Right ventricle myocardium superior (tissue), 1 donor: Measurements from ENCODE around the gene EFEMP2. TPM values are rescaled to one million over a fixed set of nuclear protein-coding genes. Genes with fewer than 3 reads are reported as not detected.

ENCODE experiments used
- ATAC-seq: fragments of 200-7000 bp; cut with Tn5 transposase; one replicate; pipeline ENCODE4 v1.9.1; 2020; ENCODE audit warnings: mild to moderate bottlenecking; ENCODE audit not compliant: poor library complexity
- DNase-seq: peaks from one replicate; pipeline ENCODE4 v3.0.0-alpha.2; 2020
- intact Hi-C: fragments of 100-400 bp; cut with DNase I; formaldehyde crosslinking; loops from one replicate; pipeline ENCODE4 v1.11.2; 2022
- long read RNA-seq: library from polyadenylated mRNA; unstranded; transcript quantifications from one replicate; pipeline ENCODE4 v2.0.0, GENCODE V29; 2021
- total RNA-seq: library from RNA; stranded (reverse); fragmentation: NEBNext Ultra II Directional; extraction: Animal tissue kit (Norgen Biotek cat#: 25700); gene quantifications from one replicate; pipeline ENCODE4 v1.2.1, GENCODE V29; 2021
- donor health status: DM: no; HTN: yes; CAD: no; lungs with severe emphysema.

EFEMP2 gene
- total RNA-seq = 80.0 TPM
- long read RNA-seq, transcript EFEMP2-217 (12 exons, 1,813 nt) = minor isoform, 26 of 272 reads
- long read RNA-seq, transcript EFEMP2-201 (11 exons, 2,034 nt) = major isoform, 122 of 272 reads
- long read RNA-seq, partial matches to known transcripts = 68 of 272 reads
- long read RNA-seq, other reads (novel, unspliced or antisense) = 56 of 272 reads

DNA sequence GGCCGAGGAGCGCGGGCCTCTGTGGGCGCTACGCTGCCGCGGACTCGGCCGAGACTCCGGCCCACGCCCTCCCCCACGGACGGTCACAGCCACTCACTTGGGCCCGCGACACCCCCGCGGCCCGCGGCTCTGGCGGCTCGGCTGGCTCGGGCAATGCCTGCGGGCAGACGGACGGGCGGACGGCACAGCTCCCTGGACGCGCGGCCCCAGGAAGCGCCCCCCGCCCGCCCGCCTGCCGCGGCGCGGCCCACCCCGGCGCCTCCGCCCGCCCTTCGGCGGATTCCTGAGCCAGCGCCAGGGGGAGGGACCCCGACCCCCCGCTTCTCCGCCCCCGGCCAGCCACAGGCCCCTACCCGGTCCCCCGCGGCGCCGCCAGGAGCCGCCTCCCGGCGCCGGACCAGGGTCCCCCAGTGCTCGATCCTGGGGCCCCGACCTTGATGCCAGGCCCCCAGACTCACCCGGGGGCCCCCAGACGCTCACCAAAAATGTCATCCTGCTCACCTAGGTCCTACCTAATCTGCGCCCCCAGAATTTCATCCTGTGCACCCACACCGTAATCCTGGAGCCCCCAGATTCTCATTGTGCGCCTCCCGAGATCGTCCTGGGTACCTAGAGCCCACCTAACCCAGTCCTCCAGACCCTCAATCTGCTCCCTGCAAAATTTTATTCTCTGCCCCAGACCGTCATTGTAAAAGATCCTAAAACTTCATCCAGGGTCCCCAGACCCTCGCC lies at the start of gene EFEMP2:
Gene EFEMP2, minus strand, starts transcription at position 215 of the 732 bp plus-strand sequence. CDS start 446 bp downstream, outside the sequence.
- DNase-seq (peak; percentile 69), ATAC-seq (peak; percentile 42)
- intact Hi-C loops = no loop called here

DNA sequence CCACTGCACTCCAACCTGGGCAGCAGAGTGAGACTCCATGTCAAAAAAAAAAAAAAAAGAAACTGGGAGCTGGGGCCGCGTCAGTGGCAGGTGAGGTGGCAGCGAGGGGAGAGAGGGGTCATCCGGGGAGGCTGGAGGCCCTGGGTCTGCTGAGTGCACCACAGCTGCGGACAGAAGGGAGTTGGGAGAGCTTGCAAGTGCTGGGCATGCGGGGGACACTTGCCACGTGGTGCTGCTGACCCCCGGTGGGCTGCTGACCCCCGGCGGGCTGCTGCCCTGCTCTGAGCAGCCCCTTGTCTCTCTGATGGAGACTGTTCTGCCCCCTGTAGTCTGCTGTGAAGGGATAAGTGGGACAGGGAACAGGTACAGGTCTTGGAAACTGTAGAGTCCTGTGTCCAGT lies 49.3 kb upstream of the EFEMP2 start:
- DNase-seq (no peak), ATAC-seq (no peak)
- intact Hi-C loops = no loop called here

DNA sequence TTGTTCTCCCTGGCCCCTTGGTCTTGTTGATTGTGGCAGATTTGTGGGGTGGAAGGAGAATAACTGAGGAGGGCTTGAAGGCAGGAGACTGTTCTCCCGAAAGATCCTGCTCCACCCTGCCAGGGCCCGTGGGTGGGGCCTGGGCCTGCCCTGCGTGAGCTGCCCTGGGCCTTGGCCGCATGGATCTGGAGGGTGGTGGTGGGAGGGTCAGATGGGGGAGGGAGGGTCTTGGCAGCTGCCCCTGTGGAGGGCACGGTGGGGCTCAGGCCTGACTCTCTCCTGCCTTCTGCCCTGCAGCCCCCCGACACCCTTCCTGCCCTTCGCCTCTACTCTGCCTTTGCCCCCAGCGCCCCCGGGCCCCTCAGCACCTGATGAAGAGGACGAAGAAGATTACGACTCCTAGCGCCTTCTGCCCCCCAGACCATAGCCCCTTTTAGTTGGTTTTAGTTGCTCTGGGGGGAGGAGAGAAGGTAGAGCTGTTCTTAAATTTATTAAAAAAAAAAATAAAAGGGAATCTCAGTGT lies 48.5 kb upstream of the EFEMP2 start:
- ATAC-seq (no peak), DNase-seq (no peak)
- intact Hi-C loops = no loop called here

DNA sequence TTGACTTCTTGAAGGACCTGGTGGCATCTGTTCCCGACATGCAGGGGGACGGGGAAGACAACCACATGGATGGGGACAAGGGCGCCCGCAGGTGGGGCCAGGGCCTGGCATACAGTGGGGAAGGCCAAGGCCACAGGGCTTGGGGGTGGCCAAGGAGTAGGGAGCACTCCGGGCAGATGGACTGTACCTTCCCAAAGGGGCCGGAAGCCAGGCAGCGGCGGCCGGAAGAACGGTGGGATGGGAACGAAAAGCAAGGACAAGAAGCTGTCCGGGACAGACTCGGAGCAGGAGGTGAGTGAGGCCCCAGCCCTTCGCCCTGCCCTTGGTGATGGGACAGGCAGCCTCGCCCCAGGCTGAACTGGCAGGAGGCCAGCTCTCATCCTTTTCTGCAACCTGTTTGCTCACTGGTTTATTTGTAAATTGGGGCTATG lies 47.8 kb upstream of the EFEMP2 start:
- intact Hi-C loops = no loop called here
- ATAC-seq (no peak), DNase-seq (no peak)

DNA sequence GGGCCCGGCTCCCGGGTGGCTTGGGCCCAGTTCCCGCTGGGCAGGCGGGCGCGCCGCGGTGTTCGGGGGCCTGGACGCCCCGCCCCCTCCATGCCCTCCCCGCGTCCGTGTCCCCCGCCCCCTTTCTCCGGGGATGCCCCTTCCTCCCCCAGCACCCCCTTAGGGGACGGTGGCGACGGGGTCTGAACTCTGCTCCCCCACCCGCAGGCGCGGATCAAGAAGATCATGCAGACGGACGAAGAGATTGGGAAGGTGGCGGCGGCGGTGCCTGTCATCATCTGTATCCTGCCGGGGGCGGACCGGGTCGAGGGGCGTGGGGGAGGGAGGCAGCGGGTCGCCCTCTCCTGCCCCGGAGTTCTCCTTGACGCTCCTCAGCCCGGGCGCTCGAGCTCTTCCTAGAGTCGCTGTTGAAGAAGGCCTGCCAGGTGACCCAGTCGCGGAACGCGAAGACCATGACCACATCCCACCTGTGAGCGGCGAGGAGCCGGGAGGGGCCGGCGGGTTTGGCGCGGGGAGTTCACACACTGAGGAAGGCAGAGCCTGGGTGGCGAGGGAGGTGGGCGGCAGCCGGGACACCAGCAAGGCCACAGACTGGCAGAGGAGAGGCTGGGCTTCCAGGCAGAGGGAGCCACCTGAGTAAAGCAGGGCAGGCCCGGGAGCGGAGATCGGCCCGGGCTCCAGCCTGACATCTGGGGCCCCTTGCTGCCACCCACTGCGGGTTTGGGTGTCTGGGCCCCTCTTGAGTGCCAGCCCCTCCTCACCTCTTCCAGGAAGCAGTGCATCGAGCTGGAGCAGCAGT lies 47.2 kb upstream of the EFEMP2 start:
- intact Hi-C loops = no loop called here
- ATAC-seq (peak; percentile 52), DNase-seq (peak; percentile 74)

DNA sequence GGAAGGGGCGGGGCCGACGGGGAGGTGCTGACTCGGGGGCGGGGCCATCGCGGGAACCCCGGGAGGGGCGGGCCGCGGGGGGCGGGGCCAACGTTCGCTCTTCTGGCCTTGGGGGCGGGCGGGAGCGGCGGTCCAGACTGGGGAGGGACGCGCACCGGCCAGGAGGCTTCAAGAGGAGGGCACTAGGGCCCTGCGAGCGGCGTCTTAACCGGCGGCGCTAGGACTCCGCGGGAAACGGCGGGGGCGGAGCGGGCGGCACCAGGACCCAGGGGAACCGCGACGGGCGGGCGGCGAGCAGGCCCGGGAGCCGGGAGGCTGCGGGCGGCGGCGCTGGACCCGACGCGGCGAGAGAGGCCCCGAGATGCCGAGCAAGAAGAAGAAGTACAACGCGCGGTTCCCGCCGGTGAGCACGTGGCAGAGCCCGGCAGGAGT lies 46.6 kb upstream of the EFEMP2 start, which contains the start of gene DRAP1:
Gene DRAP1, plus strand, starts transcription at position 286 of the 432 bp plus-strand sequence. Its CDS starts 76 bp downstream, at position 362.
- ATAC-seq (peak; percentile 95), DNase-seq (peak; percentile 99)
- intact Hi-C loops = no loop called here

DNA sequence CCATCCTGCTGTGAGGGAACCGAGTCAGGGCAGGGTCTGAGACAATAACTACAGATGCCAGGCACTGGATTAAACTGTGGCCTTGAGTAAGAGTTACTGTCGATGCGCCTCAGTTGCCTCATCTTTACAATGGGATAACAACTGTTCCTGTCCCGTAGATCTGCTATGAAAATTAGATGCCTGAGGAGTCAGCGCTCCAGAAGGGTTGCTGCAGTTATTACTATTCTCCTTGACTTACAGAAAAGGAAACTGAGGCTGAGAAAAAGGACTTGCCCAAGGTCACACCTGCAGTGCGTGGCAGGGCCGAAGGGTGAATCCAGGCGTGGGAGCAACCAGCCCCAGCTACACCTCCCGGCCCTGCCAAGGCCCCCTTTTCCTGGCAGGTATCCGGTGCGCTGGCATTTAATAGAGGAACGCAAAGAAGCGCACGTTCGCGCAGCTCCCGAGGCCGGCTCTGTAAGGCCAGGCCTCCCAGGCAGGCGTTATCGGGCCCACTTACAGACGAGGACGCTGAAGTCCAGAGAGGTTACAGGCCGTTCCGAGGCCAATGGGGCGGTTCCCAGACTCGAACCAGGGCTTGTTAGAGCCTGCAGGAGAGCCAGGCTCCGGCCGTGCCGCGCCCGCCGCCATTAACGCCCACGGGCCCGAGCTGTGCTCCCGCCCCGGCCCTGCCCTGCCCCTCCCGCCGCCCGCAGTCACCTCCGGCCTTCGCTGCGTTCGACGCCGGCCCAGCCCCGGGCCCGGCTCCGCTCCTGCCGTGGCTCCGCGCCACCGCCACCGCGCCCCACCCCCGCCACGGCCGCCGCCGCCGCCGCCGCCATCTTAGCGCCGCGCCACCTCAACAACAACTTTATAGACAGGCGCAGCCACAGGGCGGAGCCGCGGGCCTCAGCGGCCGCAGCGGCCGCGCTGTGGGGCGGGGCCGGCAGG lies 45.9 kb upstream of the EFEMP2 start, which contains the start of gene C11orf68:
Gene C11orf68, minus strand, starts transcription at position 852 of the 930 bp plus-strand sequence. Its CDS starts 31 bp downstream, at position 821.
- DNase-seq = no peak
- ATAC-seq = no peak
- intact Hi-C loops = no loop called here

DNA sequence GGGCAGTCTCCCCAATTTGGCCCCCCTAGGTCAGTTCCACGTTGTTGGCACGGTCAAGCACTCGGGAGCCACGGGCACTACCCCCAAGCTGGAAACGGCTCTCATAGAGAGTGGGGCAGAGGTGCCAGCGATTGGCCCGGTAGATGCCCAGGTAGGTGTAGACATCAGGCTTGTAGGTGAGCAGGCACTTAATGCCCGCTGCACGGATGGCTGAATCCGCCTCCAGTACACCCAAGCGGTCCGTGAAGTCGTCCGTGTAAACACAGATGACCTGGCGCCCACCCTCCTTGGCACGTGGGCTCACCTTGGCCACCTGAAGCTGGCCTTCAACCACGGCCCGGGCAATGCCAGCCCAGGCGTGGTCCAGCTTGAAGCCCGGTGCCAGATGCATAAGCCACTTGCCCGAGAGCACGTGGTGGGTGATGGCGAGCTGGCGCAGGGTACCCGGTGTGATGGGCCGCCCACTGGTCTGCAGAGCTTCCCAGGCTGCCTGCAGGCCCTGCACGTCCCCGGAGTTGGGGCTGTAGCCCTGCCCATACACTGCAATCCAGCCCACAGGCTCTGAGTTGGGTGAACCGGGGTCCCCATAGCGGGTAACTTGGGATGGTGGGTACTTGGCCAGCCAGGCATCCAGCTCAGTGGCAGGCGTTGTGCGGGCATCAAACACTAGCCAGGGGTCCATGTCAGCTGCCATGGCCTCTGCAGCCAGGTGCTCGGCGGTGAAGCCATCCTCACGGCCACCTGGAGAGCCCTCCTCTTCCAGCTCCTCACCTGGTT lies 45.0 kb upstream of the EFEMP2 start:
- ATAC-seq = no peak
- DNase-seq = no peak
- intact Hi-C loops = no loop called here

DNA sequence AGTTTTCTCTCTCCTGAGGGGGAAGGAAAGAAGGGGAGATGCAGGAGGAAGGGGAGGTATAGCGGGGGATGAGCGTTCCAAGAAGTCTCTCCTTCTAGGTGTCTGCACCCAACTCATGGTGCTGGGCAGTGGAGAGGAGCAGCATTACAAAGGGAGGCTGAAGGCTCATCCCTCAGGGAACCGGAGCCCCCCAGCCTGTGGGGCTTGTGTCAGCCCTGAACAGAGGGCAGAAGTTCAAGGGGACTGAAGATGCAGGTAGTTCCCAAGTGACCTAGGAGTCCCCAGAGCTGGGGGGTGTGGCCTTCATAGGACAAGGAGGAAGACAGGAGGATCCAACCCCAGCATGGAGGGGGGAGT lies 44.5 kb upstream of the EFEMP2 start:
- DNase-seq = no peak
- no peak for ATAC-seq
- intact Hi-C loops = no loop called here

DNA sequence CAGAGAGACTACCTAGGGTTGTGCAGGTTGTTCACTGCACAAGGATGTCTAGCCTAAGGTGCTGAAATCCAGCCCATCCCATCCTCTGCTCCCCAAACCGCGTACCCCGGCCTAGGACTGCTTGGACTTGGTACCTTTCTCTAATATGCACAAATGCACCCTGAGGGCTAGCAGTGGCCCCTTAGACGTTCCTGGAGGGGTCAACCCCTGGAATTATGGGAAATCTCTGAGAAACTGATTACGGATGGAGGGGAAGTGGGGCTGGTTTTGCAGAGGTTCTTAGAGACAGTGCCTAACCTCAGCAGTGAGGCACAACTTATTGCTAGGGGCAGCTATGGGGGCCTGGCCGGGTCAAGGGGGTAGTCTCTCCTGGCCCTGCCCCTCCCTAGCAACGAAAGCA lies 43.8 kb upstream of the EFEMP2 start:
- ATAC-seq = no peak
- no peak for DNase-seq
- intact Hi-C loops = no loop called here

DNA sequence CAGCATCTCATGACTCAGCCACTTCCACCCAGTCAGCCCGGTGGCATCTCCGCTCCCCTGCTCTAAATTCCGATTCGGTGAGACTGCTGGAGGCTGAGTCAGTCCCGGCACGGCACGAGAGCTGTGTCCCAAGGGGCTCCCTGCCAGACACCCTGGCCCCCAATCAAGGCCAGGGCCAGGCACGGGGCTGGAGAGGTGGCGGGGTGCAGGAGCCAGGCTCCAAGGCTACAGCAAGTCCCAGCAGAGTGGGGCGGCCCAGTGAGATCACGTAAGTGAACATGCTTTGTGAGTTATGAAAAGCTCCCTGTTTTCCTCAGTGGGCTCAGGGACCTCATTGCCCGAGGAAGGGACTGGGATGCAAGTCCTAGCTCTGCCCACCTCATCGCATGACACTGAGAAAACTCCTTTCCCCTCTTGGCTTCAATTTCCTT lies 43.2 kb upstream of the EFEMP2 start:
- intact Hi-C loops = no loop called here

DNA sequence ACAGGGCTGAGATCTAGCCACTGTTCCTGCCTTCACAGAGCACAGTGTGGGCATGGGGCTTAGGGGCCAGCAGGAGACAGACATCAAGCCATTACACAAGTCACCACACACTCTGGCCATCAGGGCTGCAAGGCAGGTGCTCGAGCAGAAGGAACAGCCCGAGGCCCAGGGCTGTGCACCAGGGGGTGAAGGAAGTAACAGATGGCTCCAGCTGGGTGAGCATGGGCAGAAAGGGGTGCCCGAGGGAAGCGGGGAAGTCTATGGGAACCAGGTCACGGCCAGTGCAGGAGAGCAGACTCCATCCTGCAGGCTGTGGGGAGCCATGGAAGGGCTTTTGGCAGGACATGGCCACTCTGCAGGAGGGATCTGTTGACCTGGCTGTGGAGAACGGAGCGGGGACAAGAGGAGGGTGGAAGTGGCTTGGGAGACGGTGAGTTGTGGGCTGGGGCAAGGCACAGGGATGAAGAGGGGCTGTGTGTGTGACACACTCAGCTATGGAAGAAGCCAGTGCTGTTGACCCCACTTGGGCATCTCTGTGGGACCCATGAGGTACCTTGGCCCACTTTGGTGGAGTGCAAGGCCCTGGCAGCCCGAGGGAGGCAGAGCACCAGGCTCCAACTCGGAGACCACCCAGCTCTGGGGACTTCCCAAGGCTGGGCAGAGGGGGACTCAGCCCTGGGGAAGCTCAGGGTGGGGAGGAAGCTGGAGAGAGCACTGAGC lies 42.7 kb upstream of the EFEMP2 start:
- intact Hi-C loops = no loop called here
- no peak for ATAC-seq

More for the DNA sequence above, 43.2 kb upstream of the EFEMP2 start:
- DNase-seq (peak; percentile 80), ATAC-seq (peak; percentile 18)

DNA sequence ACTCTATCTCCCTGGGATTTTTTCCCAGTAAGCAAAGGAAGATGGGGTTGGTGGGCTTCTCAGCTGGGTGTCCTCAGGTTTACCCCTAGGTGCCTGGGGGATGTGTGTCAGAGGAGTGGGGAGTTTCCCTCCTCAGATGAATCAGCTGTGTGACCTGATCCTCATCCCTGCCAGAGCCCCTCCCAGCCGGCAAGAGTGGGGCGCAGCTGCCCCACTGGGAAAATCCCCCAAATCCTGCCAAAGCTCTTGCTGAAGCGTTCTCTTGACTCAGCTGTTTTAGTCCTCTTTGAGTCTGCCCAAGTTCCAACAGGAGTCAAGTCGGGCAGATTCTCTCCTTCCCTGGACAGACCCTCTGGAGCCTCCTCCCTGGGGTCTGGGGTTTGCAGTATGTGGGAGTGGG lies 40.2 kb upstream of the EFEMP2 start:
- ATAC-seq (no peak), DNase-seq (no peak)
- intact Hi-C loops = no loop called here

More for the DNA sequence above, 42.7 kb upstream of the EFEMP2 start:
- DNase-seq = no peak

DNA sequence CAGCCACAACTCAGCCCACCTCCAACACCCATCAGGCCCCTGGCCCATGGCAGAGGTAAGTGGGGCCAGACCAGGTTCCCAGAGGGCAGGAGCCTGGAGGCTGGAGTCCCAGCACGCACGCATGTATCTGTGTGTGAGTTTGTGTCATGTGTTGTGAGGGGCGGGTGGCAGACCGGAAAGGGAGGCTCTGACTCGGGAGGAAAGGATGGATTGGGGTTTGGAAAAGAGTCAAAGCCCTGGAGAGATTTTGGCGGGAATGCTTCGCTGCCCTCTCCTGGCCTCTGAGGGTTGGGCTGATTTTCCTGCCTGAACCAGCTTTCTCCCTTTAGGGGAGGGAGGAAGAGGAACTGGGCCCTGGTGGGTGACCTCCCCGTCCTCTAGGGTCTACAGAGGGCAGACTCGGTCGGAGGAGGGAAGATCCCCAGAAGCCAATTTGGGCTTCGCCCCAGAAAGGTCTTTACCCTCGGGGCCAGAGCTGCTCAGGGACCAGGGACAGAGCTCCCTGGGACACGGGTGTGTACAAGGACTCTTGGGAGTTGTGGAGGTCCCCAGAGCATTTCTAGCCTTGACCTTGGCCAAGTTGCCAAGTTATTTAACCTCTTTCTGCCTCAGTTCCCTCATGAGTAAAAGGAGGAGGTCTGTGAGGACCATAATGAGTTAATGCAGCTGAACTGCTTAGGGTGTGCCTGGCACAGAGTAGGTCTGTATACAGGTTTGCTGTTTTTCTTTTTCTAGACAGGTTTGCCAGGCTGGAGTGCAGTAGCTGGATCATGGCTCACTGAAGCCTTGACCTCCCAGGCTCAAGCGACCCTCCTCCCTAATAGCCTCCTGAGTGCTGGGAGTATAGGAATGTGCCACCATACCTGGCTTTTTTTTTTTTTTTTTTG lies 39.3 kb upstream of the EFEMP2 start:
- peak; percentile 12 for ATAC-seq

DNA sequence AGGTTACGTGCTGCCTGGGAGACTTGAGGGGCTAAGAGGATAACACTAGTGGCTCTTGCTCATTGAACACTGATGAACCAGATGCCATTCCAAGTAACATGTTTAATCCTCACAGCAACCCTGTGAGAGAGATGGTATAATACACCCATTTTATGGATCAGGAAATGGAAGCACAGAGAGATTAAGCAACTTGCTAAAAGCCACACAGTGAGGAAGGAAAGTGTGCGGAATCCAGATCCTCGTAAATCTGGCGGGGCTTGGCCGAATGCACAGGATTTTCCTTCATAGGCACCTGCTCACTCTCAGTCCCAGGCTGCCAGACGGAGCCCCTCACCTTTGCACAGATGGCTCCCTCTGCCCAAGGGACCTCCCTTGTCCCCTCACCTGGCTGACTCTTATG lies 35.3 kb upstream of the EFEMP2 start:
- no peak for ATAC-seq
- intact Hi-C loops = no loop called here
- DNase-seq = no peak

More for the DNA sequence above, 39.3 kb upstream of the EFEMP2 start:
- peak; percentile 58 for DNase-seq
- intact Hi-C loops = no loop called here

DNA sequence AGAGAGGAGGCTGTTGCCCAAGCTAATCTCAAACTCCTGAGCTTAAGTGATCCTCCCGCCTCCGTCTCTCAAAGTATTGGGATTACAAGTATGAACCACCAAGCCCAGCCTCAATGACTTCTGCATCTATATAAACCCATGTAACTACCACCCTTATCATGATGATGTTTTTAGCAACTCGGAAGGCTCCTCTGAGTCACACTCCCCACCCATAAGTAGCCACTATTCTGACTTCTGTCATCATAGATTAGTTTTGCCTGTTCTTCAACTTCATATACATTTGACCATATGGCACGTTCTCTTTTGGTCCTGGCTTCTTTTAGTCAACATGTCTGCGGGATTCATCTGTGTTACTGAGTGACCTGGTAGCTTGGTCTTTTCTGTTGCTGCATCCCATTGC lies 34.0 kb upstream of the EFEMP2 start:
- intact Hi-C loops = no loop called here
- ATAC-seq (no peak), DNase-seq (no peak)
